Common myeloid progenitor, CD34-positive (primary cell): ENCODE results near the gene IL1R2.
A peak's percentile ranks its signal among the peaks of the same experiment; 100 is the strongest.

Experiments
- CTCF ChIA-PET: fragments of 350-600 bp; sonication (Branson Sonifier 250); formaldehyde crosslinking; loops from one replicate; lab custom pipeline; 2021; ENCODE audit warnings: antibody characterized with exemption; lab: Charles Lee
- POLR2A ChIA-PET: fragments of 350-600 bp; sonication (Branson Sonifier 250); formaldehyde crosslinking; loops from one replicate; lab custom pipeline; 2021; ENCODE audit warnings: antibody characterized with exemption; lab: Charles Lee
- DNase-seq, 3 donors: peaks; one replicate each; pipeline versions ENCODE4 v3.0.0 to v3.0.0-alpha.2; 2013
- H3K27ac ChIP-seq, 2 experiments: 1 replicate in 1 of 2; 2 replicates in 1 of 2; pipeline ENCODE4 v1.7.0; 2013; ENCODE audit warnings: inconsistent platforms in 2 of 2, low read length in 2 of 2, mild to moderate bottlenecking in 2 of 2, low read depth in 1 of 2, moderate library complexity in 1 of 2; ENCODE audit not compliant: severe bottlenecking in 2 of 2, insufficient read depth in 1 of 2, poor library complexity in 1 of 2
- H3K27me3 ChIP-seq, 5 experiments: replicated peaks in 2 of 5; 1 replicate in 3 of 5; 2 replicates in 2 of 5; pipeline versions ENCODE4 v1.6.1 to v1.7.0; 2013; ENCODE audit warnings: low read length in 4 of 5, mild to moderate bottlenecking in 2 of 5, moderate library complexity in 2 of 5, inconsistent platforms in 1 of 5; ENCODE audit not compliant: insufficient read depth in 5 of 5, control insufficient read depth in 4 of 5
- H3K36me3 ChIP-seq, 4 experiments: 1 replicate in 2 of 4; 2 replicates in 2 of 4; pipeline versions ENCODE4 v1.6.1 to v1.7.0; 2013; ENCODE audit warnings: low read length in 3 of 4, control low read depth in 1 of 4, mild to moderate bottlenecking in 1 of 4; ENCODE audit not compliant: control insufficient read depth in 4 of 4, insufficient read depth in 4 of 4
- H3K4me1 ChIP-seq, 4 experiments: 1 replicate in 3 of 4; 2 replicates in 1 of 4; pipeline versions ENCODE4 v1.6.1 to v1.7.1; 2013; ENCODE audit warnings: low read length in 3 of 4, mild to moderate bottlenecking in 3 of 4, control low read depth in 1 of 4, inconsistent platforms in 1 of 4, moderate library complexity in 1 of 4; ENCODE audit not compliant: control insufficient read depth in 4 of 4, insufficient read depth in 4 of 4; ENCODE audit errors: control extremely low read depth in 1 of 4
- H3K4me3 ChIP-seq, 7 experiments: 1 replicate in 4 of 7; 2 replicates in 3 of 7; pipeline versions ENCODE4 v1.5.1 to v1.7.0; 2013; ENCODE audit warnings: mild to moderate bottlenecking in 7 of 7, low read length in 6 of 7, moderate library complexity in 6 of 7, inconsistent platforms in 2 of 7, low read depth in 2 of 7, control low read depth in 1 of 7; ENCODE audit not compliant: insufficient read depth in 4 of 7, control insufficient read depth in 1 of 7; ENCODE audit errors: extremely low read depth in 1 of 7
- H3K9me3 ChIP-seq, 5 experiments: 1 replicate in 4 of 5; 2 replicates in 1 of 5; pipeline versions ENCODE4 v1.6.1 to v1.7.1; 2013; ENCODE audit warnings: low read length in 4 of 5, mild to moderate bottlenecking in 2 of 5, inconsistent platforms in 1 of 5, low read depth in 1 of 5, moderate library complexity in 1 of 5; ENCODE audit not compliant: control insufficient read depth in 4 of 5, insufficient read depth in 2 of 5; ENCODE audit errors: control extremely low read depth in 1 of 5
- WGBS: methylation state at CpG from one replicate; pipeline ENCODE4 v1.1.5; 2013; ENCODE audit not compliant: insufficient coverage; 5-methylcytosine and 5-hydroxymethylcytosine counted together

IL1R2 gene

GRCh38 chr2:101995804-101996203 lies 4.0 kb downstream of the IL1R2 start:
- WGBS = 98% methylated on average over 6 of the region's 9 CpGs
- Histone ChIP-seq H3K27ac (no peak overlapping the region), H3K4me3 (no peak overlapping the region), H3K9me3 (no peaks in the 10 kb centered on the region), H3K4me1 (peaks cover 0 to 5% (median 0%) of the 10 kb centered on the region in 4 experiments), H3K27me3 (peaks cover 0 to 8% (median 0%) of the 10 kb centered on the region in 5 experiments), H3K36me3 (no peaks in the 10 kb centered on the region)
- ChIA-PET CTCF (no interaction called here), POLR2A (no interaction called here)
- no peak for DNase-seq

GRCh38 chr2:101998556-101998895 lies 6.8 kb downstream of the IL1R2 start:
- Histone ChIP-seq H3K4me3 (no peak overlapping the region), H3K9me3 (no peaks in the 10 kb centered on the region), H3K27me3 (no peaks in the 10 kb centered on the region), H3K36me3 (no peaks in the 10 kb centered on the region), H3K4me1 (no peaks in the 10 kb centered on the region), H3K27ac (no peak overlapping the region)
- no peak for DNase-seq
- ChIA-PET CTCF (interaction anchor here (1.0 to 1.8 kb wide), 2 partner anchors 21 to 56 kb away, joined by 4 to 6 read pairs; no protein-coding TSS in a partner anchor), POLR2A (no interaction called here)
- 100% methylated on average over 1 of the region's 2 CpGs for WGBS

- 97% methylated on average over 6 of the region's 6 CpGs for WGBS
- no peak overlapping the region for H3K27ac ChIP-seq
- ChIA-PET POLR2A (no interaction called here), CTCF (interaction anchor here (0.8 to 2.2 kb wide), 5 partner anchors 9 to 241 kb away, joined by 3 to 9 read pairs (median 4); no protein-coding TSS in a partner anchor)
- peak; percentile 19 to 74 (median 52) for DNase-seq
- H3K4me3 ChIP-seq = no peak overlapping the region
- no peaks in the 10 kb centered on the region for H3K36me3 ChIP-seq
- H3K27me3 ChIP-seq = no peaks in the 10 kb centered on the region
- no peaks in the 10 kb centered on the region for H3K9me3 ChIP-seq
- no peaks in the 10 kb centered on the region for H3K4me1 ChIP-seq
Measured at GRCh38 chr2:101998896-101999789, 7.4 kb downstream of the IL1R2 start.

- no peak for DNase-seq
- H3K4me1 ChIP-seq = peaks cover 0 to 3% (median 0%) of the 10 kb centered on the region in 4 experiments
- CTCF ChIA-PET = interaction anchor here (0.8 to 2.2 kb wide), 4 partner anchors 8 to 240 kb away, joined by 3 to 9 read pairs (median 4); no protein-coding TSS in a partner anchor
- H3K9me3 ChIP-seq = no peaks in the 10 kb centered on the region
- WGBS = 93% methylated on average over 6 of the region's 6 CpGs
- POLR2A ChIA-PET = no interaction called here
- no peaks in the 10 kb centered on the region for H3K36me3 ChIP-seq
- H3K4me3 ChIP-seq = no peak overlapping the region
- no peaks in the 10 kb centered on the region for H3K27me3 ChIP-seq
- no peak overlapping the region for H3K27ac ChIP-seq
Measured at GRCh38 chr2:102000012-102000411, 8.3 kb downstream of the IL1R2 start.

- CTCF ChIA-PET = interaction anchor here (0.6 to 2.2 kb wide), 2 partner anchors 18 to 239 kb away, joined by 3 to 9 read pairs; no protein-coding TSS in a partner anchor
- Histone ChIP-seq H3K27me3 (no peaks in the 10 kb centered on the region), H3K36me3 (no peaks in the 10 kb centered on the region), H3K4me1 (peaks cover 0 to 3% (median 0%) of the 10 kb centered on the region in 4 experiments), H3K4me3 (no peak overlapping the region), H3K27ac (no peak overlapping the region), H3K9me3 (no peaks in the 10 kb centered on the region)
- POLR2A ChIA-PET = no interaction called here
- DNase-seq = no peak
- WGBS = 95% methylated on average over 7 of the region's 7 CpGs
Measured at GRCh38 chr2:102000813-102001766, 9.3 kb downstream of the IL1R2 start.

- peaks cover 0 to 3% (median 1%) of the 10 kb centered on the region in 4 experiments for H3K4me1 ChIP-seq
- no peak overlapping the region for H3K27ac ChIP-seq
- CTCF ChIA-PET = no interaction called here
- POLR2A ChIA-PET = no interaction called here
- no peaks in the 10 kb centered on the region for H3K9me3 ChIP-seq
- no peaks in the 10 kb centered on the region for H3K36me3 ChIP-seq
- no peak overlapping the region for H3K4me3 ChIP-seq
- no peaks in the 10 kb centered on the region for H3K27me3 ChIP-seq
- WGBS = no CpG with 5 or more reads among the region's 4 CpGs
- DNase-seq = no peak
Measured at GRCh38 chr2:102001767-102002142, 10.0 kb downstream of the IL1R2 start.
